ENCODE data around the gene RTCA.

DNA sequence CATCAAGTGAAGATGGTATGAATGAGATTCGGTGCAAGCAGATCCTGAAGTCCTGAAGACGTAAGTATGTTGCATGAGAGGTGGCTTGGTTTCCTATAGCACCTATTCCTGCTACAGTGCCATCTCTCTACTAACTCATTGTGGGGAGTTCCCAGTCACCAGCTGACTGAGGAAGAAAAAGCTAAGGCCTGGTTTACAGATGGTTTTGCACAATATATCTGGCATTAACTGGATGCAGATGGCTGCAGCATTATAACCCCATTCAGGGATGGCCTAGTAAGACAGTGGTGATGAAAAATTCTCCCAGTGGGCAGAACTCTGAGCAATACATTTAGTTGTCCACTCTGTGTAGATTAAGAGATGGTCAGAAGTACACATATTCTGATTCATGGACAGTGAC lies 36.7 kb downstream of the RTCA start:
- TF ChIP-seq MAZ (IDR thresholded peaks at IDR 0.05; ENCODE audit: borderline replicate concordance, low read depth, low read length) (no peak), JUNB (IDR thresholded peaks at IDR 0.05) (no peak), BHLHE40 (IDR thresholded peaks at IDR 0.05; ENCODE audit: low read depth, low read length) (no peak), SMC3 (IDR thresholded peaks at IDR 0.05) (no peak), ESRRA (IDR thresholded peaks at IDR 0.05; ENCODE audit: borderline replicate concordance, low read length) (no peak), POLR2A (IDR thresholded peaks at IDR 0.05; ENCODE audit: low read length) (no peak), TFCP2L1 (CRISPR knock-in tag; IDR thresholded peaks at IDR 0.05) (no peak)
- TF ChIP-seq, protein P1, sequence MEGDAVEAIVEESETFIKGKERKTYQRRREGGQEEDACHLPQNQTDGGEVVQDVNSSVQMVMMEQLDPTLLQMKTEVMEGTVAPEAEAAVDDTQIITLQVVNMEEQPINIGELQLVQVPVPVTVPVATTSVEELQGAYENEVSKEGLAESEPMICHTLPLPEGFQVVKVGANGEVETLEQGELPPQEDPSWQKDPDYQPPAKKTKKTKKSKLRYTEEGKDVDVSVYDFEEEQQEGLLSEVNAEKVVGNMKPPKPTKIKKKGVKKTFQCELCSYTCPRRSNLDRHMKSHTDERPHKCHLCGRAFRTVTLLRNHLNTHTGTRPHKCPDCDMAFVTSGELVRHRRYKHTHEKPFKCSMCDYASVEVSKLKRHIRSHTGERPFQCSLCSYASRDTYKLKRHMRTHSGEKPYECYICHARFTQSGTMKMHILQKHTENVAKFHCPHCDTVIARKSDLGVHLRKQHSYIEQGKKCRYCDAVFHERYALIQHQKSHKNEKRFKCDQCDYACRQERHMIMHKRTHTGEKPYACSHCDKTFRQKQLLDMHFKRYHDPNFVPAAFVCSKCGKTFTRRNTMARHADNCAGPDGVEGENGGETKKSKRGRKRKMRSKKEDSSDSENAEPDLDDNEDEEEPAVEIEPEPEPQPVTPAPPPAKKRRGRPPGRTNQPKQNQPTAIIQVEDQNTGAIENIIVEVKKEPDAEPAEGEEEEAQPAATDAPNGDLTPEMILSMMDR (IDR thresholded peaks at IDR 0.05) = no peak
- TF ChIP-seq, protein P2, sequence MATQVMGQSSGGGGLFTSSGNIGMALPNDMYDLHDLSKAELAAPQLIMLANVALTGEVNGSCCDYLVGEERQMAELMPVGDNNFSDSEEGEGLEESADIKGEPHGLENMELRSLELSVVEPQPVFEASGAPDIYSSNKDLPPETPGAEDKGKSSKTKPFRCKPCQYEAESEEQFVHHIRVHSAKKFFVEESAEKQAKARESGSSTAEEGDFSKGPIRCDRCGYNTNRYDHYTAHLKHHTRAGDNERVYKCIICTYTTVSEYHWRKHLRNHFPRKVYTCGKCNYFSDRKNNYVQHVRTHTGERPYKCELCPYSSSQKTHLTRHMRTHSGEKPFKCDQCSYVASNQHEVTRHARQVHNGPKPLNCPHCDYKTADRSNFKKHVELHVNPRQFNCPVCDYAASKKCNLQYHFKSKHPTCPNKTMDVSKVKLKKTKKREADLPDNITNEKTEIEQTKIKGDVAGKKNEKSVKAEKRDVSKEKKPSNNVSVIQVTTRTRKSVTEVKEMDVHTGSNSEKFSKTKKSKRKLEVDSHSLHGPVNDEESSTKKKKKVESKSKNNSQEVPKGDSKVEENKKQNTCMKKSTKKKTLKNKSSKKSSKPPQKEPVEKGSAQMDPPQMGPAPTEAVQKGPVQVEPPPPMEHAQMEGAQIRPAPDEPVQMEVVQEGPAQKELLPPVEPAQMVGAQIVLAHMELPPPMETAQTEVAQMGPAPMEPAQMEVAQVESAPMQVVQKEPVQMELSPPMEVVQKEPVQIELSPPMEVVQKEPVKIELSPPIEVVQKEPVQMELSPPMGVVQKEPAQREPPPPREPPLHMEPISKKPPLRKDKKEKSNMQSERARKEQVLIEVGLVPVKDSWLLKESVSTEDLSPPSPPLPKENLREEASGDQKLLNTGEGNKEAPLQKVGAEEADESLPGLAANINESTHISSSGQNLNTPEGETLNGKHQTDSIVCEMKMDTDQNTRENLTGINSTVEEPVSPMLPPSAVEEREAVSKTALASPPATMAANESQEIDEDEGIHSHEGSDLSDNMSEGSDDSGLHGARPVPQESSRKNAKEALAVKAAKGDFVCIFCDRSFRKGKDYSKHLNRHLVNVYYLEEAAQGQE (IDR thresholded peaks at IDR 0.05) = no peak

Measured in A549 (cell line).